ENCODE results near the gene TMEM14A.

GRCh38 chr6:52632011-52632410 lies 38.9 kb upstream of the TMEM14A start:
- TF ChIP-seq, protein P1, sequence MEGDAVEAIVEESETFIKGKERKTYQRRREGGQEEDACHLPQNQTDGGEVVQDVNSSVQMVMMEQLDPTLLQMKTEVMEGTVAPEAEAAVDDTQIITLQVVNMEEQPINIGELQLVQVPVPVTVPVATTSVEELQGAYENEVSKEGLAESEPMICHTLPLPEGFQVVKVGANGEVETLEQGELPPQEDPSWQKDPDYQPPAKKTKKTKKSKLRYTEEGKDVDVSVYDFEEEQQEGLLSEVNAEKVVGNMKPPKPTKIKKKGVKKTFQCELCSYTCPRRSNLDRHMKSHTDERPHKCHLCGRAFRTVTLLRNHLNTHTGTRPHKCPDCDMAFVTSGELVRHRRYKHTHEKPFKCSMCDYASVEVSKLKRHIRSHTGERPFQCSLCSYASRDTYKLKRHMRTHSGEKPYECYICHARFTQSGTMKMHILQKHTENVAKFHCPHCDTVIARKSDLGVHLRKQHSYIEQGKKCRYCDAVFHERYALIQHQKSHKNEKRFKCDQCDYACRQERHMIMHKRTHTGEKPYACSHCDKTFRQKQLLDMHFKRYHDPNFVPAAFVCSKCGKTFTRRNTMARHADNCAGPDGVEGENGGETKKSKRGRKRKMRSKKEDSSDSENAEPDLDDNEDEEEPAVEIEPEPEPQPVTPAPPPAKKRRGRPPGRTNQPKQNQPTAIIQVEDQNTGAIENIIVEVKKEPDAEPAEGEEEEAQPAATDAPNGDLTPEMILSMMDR (IDR thresholded peaks at IDR 0.05; ENCODE audit: low read length) = no peak
- TF ChIP-seq EZH2 (IDR thresholded peaks at IDR 0.05; ENCODE audit: borderline replicate concordance, low read length) = no peak
